T1000 (cell line): ENCODE measurements around the gene KCNMB1.
"Not testable (repeated sequence)": the region's sequence is repeated elsewhere in the genome, so short reads cannot be mapped to it uniquely, and the experiment has no call there.

Source experiments
- DNase-seq: peaks from one replicate; lab custom pipeline; 2025; ENCODE audit warnings: mixed read lengths; lab: John Stamatoyannopoulos, UW

The KCNMB1 gene

DNA sequence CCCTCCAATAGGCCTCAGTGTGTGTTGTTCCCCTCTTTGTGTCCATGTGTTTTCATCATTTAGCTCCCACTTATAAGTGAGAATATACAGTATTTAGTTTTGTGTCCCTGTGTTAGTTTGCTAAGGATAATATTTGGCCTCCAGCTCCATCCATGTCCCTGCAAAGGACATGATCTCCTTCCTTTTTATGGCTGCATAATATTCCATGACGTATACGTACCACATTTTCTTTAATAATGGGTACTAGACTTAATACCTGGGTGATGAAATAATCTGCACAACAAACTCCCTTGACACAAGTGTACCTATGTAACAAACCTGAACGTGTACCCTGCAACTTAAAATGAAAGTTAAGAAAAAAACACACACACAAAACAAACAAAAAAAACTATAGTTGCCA lies 12.6 kb downstream of the KCNMB1 start:
- not testable (repeated sequence) for DNase-seq

DNA sequence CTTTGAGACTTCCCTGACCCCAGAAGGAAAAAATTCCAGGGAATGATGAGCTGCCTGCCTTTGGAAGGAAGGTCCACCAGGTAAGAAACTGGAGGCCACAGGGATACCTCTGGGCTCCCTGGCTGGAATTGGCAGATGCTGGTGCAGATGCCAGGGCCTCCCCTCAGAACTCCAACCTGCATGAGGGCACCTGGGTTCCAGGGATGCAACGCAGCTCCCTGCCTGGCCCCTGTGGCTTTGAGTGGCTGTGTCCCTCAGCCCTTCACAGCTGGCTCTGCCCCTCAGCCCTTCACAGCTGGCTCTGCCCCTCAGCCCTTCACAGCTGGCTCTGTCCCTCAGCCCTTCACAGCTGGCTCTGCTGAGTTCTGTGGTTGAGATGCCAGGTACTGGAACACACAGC lies 13.9 kb downstream of the KCNMB1 start:
- DNase-seq, result no peak

DNA sequence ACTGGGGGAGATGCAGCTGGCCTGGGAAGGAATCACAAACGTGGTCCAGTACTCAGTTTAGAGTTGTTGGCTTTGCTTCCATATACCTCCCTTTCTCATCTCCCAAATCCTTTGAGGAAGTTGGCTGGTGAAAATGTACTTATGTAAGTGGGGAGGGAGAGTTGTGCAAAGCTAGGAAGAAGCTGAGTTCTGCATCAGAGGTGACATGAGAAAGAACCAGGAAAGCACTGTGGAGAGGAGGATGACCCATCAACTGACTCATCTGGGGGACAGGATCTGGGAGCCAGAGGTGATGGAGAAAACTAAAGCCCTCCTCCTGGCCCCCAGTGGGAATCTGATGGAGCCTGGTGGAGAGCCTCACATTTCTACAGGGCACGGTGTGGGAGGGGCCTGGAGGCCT lies 16.2 kb downstream of the KCNMB1 start:
- DNase-seq, result no peak

DNA sequence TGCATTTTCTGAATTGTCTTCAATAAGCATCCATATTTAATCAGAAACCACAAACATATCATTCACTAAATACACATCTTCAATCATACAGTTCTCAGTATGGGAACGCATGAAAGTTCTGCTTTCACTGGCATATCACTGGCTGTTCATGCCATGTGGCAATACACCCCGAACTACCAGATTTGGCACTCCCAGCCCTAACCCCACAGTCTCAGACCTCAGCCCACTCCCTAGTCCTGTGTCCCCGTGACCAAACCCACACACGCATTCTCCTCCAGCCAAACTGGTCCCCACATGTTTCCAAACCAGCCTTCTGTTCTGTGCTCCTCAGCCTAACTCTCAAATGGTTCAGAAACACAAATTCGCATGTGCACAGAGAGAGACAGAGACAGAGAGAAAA lies 20.6 kb downstream of the KCNMB1 start:
- no peak for DNase-seq

DNA sequence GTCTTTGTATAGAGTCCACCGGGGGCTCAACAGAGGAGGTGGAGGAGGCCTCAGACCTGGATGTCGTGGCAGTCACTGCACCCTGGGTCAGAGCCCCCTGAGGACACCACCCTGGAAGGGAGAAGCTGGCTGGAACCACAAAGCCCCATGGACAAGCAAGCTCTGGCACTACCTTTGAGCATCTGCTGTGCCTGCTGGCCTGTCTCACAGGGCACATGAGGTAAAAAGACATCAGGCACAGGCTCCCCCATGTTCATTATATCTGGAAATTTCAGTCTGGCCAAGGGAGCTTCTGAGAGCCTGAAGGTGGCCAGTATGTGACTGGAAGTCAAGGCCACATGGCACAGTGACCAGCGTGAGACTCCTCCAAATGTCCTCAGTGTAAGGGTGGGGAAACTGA lies 22.9 kb downstream of the KCNMB1 start:
- no peak for DNase-seq

DNA sequence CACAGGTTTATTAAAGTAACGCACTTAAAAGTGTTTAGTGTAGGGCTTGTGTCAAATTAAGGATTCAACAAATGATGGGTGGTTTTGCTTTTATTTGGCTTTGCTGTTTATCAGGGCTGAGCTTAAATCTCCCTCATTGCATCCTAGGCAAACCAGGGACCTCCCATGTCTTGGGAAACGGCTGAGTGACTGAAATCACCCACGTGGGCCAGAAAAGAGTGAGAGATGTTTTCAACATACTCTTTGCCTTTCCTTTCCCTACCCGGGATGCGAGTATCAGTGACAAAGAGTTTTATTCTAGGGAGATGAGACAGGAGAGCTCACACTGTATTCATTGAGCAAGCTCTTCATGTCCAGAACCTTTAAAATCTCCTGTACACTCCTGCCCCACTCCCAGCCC lies 23.3 kb downstream of the KCNMB1 start:
- no peak for DNase-seq

DNA sequence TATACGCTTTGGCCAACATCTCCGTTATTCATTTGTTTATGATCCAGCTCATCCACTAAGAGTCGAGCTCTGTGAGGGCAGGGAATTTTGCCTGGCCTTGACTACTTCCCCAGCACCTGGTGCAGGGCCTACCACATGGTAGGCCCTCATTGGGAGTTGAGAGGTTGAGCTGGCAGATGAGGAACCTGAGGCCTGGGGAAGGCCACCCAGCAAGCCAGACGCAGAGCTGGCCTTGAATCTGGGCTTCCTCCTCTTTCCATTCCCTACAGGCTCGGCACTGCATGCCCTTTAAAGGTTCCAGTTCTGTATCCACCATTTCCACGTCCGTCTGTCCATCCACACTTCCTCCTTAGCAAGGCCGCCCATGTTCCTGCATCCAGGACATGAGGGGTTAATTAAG lies 24.2 kb downstream of the KCNMB1 start:
- DNase-seq, result no peak

DNA sequence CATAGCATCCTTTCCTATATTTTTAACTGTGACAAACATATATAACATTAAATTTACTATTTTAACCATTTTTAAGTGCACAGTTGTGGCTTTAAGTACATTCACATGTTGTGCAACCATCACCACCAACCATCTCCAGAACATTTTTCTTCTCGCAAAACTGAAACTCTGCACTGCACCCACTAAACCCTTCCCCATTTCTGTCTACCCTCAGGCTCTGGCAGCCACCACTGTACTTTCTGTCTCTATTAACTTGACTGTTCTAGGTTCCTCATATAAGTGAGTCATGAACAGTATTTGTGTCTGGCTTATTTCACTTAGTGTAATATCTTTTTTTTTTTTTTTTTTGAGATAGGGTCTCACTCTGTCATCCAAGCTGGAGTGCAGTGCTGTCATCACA lies 25.5 kb downstream of the KCNMB1 start:
- no peak for DNase-seq

DNA sequence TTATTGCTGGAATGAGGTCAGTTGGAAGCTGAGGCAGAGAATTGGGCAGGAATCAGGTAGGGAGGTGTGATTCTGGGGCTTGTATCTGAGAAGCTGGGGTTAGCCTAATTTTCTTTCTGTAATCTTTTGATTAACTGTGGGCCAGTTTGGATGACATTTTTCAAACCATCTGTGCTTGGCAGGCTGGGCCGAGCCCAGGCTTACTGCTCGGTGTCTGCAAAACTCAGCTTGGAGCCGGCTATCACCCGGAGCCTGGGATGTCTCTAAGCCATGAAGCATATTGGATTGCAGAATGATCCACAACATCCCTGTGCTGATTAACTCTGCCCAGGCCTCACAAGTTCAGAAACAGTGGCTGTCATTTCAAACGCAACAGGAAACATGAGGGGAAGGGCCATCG lies 26.5 kb downstream of the KCNMB1 start:
- no peak for DNase-seq

DNA sequence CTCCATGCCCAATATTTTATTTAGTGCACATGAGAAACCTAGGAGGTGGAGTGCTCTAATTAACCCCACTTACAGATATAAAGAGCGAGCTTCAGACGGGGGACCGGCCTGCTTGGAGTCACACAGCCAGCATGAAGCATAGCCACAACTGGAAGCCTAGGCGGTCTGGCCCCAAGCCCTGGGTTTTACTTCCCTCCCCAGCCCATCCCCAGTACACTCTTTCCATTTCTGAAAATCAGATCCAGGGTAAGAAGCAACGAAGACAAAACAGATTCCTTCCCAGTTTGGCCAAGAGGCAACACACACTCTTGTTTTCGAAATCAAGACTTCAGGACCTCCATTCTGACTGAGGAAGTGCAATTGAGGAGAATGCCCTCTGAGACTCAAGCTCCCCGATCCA lies 27.1 kb downstream of the KCNMB1 start:
- DNase-seq, result no peak

DNA sequence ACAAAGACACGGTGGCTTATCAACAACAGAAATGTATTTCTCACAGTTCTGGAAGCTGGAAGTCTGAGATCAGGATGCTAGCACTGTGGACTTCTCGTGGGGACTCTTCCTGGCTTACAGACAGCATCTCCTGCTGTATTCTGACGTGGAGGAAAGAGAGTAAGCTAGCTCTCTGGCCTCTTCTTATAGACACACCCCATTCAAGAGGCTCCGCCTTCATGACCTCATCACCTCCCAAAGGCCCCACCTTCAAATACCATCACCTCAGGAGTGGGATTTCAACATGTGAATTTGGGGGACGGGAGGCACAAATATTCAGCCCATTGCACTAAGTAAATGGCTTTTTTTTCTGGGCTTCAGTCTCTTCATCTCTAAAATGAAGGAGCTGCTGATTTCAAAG lies 27.6 kb downstream of the KCNMB1 start:
- DNase-seq, result no peak

DNA sequence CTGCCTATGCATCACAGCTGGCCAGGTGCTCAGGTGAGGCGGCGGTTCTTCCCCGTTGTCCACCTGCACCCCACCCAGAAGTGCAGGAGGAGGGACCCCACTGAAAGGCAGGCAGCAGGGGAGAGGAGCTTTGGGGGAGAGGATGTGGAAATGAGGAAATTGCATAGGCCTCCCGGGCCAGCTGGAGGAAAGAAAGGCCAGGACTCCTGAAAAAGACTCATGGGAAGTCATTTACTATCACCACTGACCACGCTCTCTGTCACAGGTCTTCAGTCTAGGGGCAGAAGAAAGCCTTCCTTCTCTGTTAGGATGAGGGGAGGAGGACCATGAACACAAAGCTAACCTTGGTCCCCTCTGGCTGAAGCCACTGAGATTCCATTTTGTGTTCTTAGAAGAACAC lies 28.1 kb downstream of the KCNMB1 start:
- DNase-seq, result no peak

DNA sequence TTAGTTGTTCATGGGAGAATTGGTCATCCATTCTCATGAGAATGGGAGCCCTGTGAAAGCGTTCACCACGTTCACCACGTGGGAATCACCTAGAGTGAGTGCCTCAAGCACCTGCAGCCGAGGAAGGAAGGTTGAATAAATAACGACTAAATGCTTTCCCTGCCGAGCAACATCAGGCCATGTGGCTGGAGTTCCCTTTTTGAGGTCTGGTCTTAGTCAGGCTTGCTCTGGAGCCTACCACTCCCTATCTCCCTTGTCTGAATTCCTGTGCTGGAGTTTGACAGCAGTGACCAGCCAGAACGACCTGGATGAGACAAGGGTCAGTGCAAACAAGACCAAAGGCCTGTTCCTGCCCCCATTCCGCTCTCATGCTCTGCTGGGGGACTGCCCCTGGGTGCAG lies 28.5 kb downstream of the KCNMB1 start:
- DNase-seq, result no peak

DNA sequence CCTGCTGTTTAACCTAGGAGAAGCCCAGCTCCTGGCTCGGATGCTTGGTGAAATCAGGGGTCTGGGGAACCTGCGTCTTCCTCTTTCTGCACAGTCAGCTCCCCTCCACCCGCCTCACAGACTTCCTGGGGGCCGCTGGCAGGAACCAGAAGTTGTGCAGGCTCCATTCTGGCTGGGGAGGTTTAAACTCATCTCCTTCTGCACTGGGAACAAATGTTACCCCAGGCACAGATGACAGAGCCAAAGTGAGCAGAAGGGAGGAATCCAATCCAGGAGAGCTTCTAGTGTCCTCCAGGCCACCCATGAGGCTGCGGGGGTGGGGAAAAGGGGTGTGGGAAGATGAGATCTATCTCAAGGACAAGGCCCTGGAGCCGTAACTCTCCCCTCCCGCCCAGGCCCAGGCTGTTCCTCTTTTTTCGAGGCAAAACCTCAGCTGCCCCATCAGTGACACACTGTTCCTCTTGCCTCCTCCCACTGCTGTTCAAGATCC lies 31.2 kb downstream of the KCNMB1 start:
- no peak for DNase-seq

DNA sequence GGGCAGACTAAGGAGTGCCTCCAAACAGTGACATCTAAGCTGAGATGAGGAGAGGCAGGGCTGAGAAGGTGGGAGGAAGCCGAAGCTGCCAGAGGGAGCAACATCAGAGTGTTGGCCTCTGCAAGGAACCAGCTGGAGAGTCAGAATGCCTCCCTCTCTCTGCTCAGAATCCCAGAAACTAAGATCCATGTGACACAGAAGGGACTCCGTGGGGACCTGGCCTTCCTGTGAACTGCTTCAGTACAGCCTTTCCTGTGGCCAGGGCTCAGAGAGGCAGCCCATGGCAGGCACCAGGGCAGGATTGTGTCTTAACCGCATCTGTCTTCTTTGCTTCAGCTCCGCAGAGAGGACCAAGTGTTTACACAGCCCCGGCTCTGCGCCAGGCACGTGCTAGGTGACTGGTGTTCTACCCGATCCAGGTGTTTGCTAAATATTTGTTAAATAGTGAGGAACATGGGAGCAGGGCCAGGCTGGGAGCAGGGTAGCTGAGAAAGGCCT lies 33.5 kb downstream of the KCNMB1 start:
- DNase-seq, result no peak

DNA sequence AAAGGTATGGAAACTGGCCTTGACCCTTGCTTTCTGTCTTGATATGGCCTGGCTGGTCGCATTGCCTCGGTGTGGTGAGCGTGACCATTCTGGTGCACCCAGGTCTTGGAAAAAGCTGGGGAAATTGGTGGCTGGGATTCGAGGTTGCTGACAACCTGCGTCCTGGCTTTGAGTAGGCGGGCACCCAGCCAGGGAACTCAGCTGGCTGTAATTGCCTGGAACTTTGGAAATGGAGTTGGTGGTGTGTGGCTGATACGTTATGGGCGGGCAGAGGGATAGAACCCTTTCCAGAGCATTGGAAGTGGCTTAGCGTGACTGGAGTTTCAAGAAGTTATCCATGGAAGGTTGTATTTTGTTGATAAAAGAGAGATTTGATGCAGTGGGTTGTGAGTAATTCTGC lies 35.2 kb downstream of the KCNMB1 start:
- DNase-seq, result no peak

DNA sequence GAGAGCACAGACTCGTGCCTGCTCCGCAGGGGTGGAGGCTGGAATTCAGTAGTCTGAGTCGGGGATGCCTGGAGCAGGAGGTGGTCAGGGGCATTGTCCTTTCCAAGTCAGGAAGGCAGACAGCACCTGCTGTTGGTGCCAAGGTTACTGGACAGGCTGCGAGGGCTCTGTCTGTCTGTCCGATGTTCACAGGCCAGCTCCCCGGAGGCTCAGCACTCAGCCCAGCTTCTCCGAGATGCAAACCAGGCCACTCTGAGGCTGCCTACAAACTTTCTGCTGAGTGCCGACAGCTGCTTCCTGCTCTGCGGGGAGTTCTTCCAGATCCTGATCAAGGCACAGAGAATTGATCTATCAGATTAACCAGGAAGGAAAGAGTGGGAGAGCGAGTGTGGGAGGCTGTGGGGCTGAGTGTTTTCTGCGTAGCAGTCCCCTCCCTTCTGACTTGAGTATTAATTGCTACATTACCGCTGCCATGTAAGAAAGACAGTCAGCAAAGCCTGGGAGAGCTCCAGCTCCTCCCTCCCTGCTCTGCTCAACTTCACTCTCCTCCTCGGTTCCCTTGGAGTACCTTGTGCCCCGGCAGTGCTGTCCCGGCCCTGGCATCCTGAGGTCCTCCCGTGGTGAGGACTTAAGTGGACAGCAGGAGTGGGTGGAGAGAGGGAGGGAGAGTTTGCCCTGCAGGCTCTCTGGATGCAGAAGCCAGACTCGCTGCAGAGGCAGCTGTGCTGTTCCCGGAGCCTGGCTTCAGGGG lies 36.0 kb downstream of the KCNMB1 start:
- no peak for DNase-seq

DNA sequence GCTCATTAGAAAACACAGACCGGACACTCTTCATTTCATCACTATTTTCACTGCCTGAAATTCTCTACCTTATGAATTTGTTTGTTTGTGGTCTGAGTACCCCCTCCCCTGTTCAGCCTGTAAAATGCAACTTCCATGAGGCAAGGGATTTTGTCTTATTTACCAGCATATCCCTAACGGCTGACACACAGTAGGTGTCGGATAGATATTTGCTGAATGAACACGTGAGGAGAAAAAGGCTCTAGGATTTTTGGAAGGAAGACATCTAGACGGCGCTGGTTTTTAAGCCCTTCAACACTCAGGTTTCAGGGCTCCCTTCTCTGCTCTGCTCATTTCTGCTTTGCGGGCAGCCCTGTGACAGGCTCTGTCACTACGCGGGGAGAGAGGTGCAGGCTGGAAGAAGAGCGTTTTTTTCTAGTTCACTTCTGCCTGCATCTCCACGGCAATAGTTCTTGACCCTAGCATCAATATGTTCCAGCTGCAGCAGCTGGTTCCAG lies 41.0 kb downstream of the KCNMB1 start:
- no peak for DNase-seq

DNA sequence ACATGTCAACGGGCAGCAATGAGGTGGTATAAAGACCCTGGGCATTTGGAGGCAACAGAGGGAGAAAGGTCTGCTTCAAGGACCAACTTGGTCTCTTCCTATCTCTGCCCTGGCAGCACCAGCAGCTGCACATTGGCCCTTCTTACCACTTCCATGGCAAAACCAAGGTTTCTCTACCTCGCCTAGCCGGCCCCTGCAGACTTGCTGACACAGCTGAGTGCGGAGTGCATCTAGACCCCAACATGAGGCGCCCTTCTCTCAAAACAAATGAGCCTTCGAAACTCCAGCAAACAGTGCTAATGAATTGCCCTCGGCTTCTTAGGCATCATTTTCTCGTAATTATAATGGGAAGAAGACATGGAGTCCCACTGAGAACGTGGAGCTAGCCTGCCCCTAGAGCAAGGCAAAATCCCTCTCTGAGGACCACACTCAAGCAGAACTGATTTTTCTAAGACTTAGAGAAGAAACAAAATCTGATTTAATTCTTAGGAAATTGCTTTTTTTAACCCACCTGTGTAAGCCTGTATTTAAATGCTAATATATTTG lies 42.1 kb downstream of the KCNMB1 start:
- DNase-seq, result no peak

DNA sequence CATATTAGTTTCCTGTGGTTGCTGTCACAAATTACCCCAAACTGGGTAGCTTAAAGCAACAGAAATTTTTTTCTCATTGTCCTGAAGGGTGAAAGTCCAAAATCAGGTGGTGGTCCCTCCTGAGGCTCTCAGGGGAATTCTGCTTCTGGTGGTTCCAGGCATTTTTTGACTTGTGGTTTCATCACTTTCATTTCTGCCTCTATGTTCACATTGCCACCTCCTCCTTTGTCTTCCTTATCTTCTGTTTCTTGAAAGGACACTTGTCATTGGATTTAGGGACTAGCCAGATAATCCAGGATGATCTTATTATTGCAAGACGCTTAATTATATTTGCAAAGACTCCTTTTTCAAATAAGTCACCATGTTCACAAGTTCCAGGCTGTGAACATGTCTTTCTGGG lies 43.2 kb downstream of the KCNMB1 start:
- DNase-seq, result no peak

DNA sequence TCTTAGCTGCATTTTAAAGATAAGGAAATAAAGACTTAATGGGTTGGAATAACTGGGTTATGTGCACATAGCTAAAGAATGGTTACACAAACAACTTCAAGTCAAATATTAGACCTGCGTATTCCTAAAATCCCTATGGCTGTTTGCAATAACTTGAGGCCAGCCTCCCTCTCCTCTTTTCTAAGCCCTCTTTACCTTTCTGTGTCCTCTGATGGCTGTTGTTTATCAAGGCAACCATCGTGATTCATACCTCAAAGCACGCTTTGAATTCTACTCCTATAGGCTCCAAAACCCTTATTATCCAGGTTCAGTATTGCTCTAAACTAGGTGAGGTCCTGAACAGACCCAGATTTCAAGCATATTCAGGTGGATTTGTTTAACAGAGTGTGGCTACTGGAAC lies 46.0 kb downstream of the KCNMB1 start:
- DNase-seq, result no peak

DNA sequence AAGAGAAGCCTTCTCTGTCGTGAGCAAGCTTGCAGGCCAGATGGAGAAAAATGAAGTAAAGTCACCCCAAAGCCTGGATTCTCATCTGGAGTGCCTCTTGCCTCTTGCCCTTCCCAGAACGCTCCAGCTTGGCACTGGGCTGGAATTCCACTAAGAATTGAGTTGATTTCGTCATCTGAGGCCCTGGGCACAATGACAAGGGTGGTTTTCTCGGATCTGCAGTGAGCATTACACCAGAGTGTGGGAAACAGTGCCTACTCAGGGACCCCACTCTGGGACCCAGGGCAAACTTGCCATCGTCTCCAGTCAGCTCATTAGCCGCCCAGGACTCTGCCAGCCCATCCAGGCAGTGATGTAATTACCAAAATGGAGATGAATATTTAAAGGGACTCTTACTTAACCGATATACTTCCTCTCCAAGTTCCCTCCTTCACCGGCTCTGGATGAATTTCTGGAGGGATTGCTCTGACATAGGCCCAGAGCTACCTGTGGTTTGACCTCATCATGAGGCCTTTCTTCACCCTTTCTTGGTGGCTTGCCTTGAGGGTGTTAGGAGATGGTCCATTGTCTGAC lies 46.9 kb downstream of the KCNMB1 start:
- no peak for DNase-seq

DNA sequence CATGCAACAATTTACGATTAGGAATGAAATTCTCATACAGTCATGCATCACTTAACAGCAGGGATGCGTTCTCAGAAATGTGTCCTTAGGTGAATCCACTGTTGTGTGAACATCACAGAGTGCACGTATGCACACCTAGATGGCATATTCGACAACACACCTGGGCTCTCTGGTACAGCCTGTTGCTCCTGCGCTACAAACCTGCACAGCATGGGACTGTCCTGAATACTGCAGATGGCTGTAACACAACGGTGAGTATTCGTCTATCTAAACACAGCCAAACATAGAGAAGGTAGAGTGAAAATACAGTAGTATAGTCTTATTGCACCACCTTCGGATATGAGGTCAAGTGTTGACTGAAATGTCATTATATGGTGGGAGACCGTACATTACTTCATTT lies 47.6 kb downstream of the KCNMB1 start:
- DNase-seq, result no peak
